OCI-M2 (cell line): Measurements from ENCODE around the gene GAS7.
"Not testable (repeated sequence)": the region's sequence is repeated elsewhere in the genome, so short reads cannot be mapped to it uniquely, and the experiment has no call there.

Source experiments
- DNase-seq: peaks from one replicate; lab custom pipeline; 2025; ENCODE audit not compliant: unreplicated experiment; lab: John Stamatoyannopoulos, UW

The GAS7 gene

GRCh38 chr17:10031127-10031526 lies 167.3 kb downstream of the GAS7 start:
- no peak for DNase-seq

GRCh38 chr17:10029129-10029528 lies 169.3 kb downstream of the GAS7 start:
- DNase-seq = no peak

- no peak for DNase-seq
These were observed 172.2 kb downstream of the GAS7 start for GRCh38 chr17:10025976-10026901.

- DNase-seq = no peak
These were observed 173.2 kb downstream of the GAS7 start for GRCh38 chr17:10025224-10025623.

GRCh38 chr17:10022416-10022815 lies 176.0 kb downstream of the GAS7 start:
- DNase-seq = no peak

GRCh38 chr17:10021272-10021984 lies 177.0 kb downstream of the GAS7 start:
- no peak for DNase-seq

- no peak for DNase-seq
These were observed 178.4 kb downstream of the GAS7 start for GRCh38 chr17:10019941-10020451.

GRCh38 chr17:10018461-10018891 lies 179.9 kb downstream of the GAS7 start:
- DNase-seq = no peak

- DNase-seq = not testable (repeated sequence)
These were observed 181.3 kb downstream of the GAS7 start for GRCh38 chr17:10016958-10017570.

- no peak for DNase-seq
These were observed 184.9 kb downstream of the GAS7 start for GRCh38 chr17:10013365-10014112.

GRCh38 chr17:10010752-10011151 lies 187.7 kb downstream of the GAS7 start:
- no peak for DNase-seq

GRCh38 chr17:10003705-10004104 lies 194.7 kb downstream of the GAS7 start:
- no peak for DNase-seq

GRCh38 chr17:10002567-10003360 lies 195.6 kb downstream of the GAS7 start:
- DNase-seq = not testable (repeated sequence)

GRCh38 chr17:10001306-10001873 lies 197.0 kb downstream of the GAS7 start:
- DNase-seq = no peak

- DNase-seq = no peak
These were observed 198.3 kb downstream of the GAS7 start for GRCh38 chr17:9999919-10000695.

GRCh38 chr17:9998060-9998459 lies 200.3 kb downstream of the GAS7 start:
- no peak for DNase-seq

- DNase-seq = no peak
These were observed 203.6 kb downstream of the GAS7 start for GRCh38 chr17:9994761-9995160.

GRCh38 chr17:9991796-9992195 lies 206.6 kb downstream of the GAS7 start:
- DNase-seq = no peak

GRCh38 chr17:9991351-9991750 lies 207.1 kb downstream of the GAS7 start:
- DNase-seq = no peak
